AG10803 (cell line): ENCODE measurements around the gene ALK.

ENCODE experiments used
- DNase-seq: peaks from one replicate; pipeline ENCODE4 v3.0.0; 2010; ENCODE audit warnings: low read depth
- H3K4me3 ChIP-seq: 2 replicates; pipeline ENCODE4 v1.5.1; 2011; ENCODE audit warnings: mild to moderate bottlenecking, low read length, control low read depth
- TF ChIP-seq, protein P1 (sequence below): conservative IDR thresholded peaks from 2 replicates; pipeline ENCODE4 v1.5.1; 2011; ENCODE audit warnings: mild to moderate bottlenecking, low read length, control low read depth, inconsistent platforms

Gene ALK

GRCh38 chr2:29273685-29274611 lies 647.4 kb downstream of the ALK start:
- TF ChIP-seq, protein P1, sequence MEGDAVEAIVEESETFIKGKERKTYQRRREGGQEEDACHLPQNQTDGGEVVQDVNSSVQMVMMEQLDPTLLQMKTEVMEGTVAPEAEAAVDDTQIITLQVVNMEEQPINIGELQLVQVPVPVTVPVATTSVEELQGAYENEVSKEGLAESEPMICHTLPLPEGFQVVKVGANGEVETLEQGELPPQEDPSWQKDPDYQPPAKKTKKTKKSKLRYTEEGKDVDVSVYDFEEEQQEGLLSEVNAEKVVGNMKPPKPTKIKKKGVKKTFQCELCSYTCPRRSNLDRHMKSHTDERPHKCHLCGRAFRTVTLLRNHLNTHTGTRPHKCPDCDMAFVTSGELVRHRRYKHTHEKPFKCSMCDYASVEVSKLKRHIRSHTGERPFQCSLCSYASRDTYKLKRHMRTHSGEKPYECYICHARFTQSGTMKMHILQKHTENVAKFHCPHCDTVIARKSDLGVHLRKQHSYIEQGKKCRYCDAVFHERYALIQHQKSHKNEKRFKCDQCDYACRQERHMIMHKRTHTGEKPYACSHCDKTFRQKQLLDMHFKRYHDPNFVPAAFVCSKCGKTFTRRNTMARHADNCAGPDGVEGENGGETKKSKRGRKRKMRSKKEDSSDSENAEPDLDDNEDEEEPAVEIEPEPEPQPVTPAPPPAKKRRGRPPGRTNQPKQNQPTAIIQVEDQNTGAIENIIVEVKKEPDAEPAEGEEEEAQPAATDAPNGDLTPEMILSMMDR, result no peak
- no peak for DNase-seq
- H3K4me3 ChIP-seq, result no peak overlapping the region

- TF ChIP-seq, protein P1, result no peak
- no peak overlapping the region for H3K4me3 ChIP-seq
- no peak for DNase-seq
These were observed 648.2 kb downstream of the ALK start for GRCh38 chr2:29273004-29273684.

DNA sequence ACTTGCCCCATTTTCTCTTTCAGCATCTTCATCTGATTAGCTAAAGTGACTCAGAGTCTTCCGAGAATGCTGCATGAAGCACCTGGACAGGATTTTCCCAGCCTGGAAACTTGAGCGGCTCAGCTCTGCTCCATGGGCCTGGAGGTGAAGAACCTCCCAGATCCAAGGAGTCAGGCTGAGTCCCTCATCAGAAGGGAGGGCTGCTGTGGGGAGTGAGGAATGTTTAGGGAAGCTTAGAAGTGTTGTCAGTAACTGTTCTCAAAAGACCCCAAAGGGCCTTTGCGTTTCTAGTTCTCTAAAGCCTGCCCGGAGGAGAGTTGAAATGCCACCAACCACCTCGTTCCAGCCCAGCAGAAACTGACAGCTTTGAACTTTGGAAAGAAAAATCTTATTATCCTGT lies 649.1 kb downstream of the ALK start:
- no peak overlapping the region for H3K4me3 ChIP-seq
- DNase-seq, result no peak
- TF ChIP-seq, protein P1, result no peak

- TF ChIP-seq, protein P1, result no peak
- no peak overlapping the region for H3K4me3 ChIP-seq
- no peak for DNase-seq
These were observed 650.7 kb downstream of the ALK start for GRCh38 chr2:29270701-29271121.

GRCh38 chr2:29269765-29270109 lies 651.6 kb downstream of the ALK start:
- DNase-seq, result no peak
- TF ChIP-seq, protein P1, result no peak
- H3K4me3 ChIP-seq, result no peak overlapping the region

DNA sequence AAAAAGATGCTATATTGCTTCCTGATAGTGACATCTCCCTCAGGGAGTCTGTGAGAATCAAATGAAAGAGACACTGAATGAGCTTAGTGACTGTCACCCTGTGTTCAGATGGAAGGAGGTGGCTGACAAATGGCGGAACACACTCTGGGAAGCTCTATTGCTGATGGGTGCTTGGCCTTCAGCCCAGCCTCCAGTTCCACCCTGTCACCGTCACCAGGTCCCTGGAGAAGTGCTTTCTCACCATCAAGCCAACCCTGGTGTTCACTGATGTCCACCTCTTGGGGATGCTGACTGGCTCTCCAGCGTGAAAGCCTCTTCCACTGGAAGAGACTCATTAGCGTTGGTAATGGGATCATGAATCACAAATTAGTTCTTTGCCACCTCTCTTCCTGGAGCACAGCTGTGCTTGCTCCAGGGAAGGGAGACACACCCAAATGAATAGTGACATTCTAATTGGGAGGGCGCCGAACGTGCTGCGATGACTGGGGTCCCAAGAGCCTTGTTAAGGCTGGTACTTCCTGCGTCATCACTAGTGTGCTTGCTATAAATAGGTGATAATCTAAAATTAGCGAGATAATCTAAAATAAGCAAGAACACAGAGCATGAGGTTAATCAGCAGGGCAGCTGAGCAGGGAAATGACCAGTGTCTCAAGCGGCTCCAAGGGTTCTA lies 652.2 kb downstream of the ALK start:
- TF ChIP-seq, protein P1, result no peak
- no peak for DNase-seq
- no peak overlapping the region for H3K4me3 ChIP-seq
